ENCODE results near the gene TPST2. TPM values are rescaled to one million over a fixed set of nuclear protein-coding genes. Genes with fewer than 3 reads are reported as not detected.
A peak's percentile ranks its signal among the peaks of the same experiment; 100 is the strongest.

Gene TPST2
- total RNA-seq (2012; rRNA removed) (41.7 and 42.5 TPM in 2 replicates), polyA plus RNA-seq (2012; rRNA removed) (63.6 and 81.1 TPM in 2 replicates), Bru-seq, nascent RNA (percentile 60 among the genes with signal in this experiment), BruChase-seq, experiment 1, labeled RNA remaining after a 6-hour chase (percentile 67 among the genes with signal in this experiment), BruChase-seq, experiment 2, labeled RNA remaining after a 2-hour chase (percentile 59 among the genes with signal in this experiment)
- polyA plus RNA-seq (2012; cell fraction: cytosol; rRNA removed): 84.8 and 101 TPM in 2 replicates
- 50.0 and 85.2 TPM in 2 replicates for polyA plus RNA-seq (2012; cell fraction: nucleus; rRNA removed; ENCODE audit: low replicate concordance)
- long read RNA-seq, full-length matches to known transcripts: 11 of 15 reads
- long read RNA-seq, partial matches to known transcripts: 1 of 15 reads
- long read RNA-seq, other reads (novel, unspliced or antisense): 3 of 15 reads

DNA sequence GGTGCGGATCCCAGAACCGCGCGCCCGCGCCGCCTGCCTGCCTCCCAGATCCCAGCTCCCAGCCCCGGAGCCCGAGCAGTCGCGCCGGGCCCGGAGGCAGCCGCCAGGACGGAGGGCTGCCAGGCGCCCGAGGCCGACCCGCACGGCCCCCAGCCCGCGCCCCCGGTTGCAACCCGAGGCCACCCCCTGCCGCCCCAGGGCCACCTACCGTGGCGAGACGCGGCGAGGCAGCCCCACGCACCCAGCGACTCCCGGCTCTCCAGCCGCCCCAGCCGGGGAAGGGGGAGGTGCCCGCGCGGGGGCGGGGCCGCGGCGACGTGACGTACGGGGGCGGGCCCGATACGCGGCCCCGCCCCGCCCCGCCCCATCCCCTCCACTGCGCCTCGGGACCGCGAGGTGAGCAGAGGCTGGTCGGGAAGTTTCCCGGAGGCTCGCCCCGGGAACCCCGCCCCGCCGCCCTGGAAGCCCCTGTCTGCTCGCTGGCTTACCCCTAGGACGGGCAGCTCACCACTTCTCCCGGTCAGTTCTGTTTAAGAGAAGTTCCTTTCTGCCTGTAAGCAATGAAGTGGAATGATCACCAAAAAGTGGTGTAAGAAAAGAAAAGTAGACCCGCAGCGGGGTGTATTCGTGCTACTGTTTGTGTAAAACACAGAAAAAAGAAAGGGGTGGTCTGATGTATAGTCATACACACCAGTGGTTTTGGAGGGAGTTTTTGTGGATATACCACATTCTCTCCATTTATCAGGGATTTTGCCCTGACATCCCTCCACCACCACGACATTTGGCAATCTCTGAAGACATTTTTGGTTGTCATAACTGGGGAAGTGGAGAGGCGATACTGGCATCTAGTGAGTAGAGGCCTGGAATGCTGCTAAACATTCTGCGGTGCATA, at the start of gene TPST2:
Gene TPST2, minus strand, starts transcription at position 288 of the 892 bp plus-strand sequence. CDS start 48,502 bp downstream, outside the sequence.
- H3K4me3 ChIP-seq (ENCODE audit: insufficient read depth, low read depth, low read length): peak within 1 kb of the TSS; percentile 95
- no peaks in the 10 kb centered on the region for H3K9me3 ChIP-seq (ENCODE audit: control insufficient read depth, insufficient read depth, low read length)
- peak within 1 kb of the TSS; percentile 76; the same call in 1 of the 2 replicates for H3K56ac ChIP-seq (ENCODE audit: extremely low read depth, insufficient read depth, low read length)
- TF ChIP-seq, protein P1, sequence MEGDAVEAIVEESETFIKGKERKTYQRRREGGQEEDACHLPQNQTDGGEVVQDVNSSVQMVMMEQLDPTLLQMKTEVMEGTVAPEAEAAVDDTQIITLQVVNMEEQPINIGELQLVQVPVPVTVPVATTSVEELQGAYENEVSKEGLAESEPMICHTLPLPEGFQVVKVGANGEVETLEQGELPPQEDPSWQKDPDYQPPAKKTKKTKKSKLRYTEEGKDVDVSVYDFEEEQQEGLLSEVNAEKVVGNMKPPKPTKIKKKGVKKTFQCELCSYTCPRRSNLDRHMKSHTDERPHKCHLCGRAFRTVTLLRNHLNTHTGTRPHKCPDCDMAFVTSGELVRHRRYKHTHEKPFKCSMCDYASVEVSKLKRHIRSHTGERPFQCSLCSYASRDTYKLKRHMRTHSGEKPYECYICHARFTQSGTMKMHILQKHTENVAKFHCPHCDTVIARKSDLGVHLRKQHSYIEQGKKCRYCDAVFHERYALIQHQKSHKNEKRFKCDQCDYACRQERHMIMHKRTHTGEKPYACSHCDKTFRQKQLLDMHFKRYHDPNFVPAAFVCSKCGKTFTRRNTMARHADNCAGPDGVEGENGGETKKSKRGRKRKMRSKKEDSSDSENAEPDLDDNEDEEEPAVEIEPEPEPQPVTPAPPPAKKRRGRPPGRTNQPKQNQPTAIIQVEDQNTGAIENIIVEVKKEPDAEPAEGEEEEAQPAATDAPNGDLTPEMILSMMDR (conservative IDR thresholded peaks at IDR 0.05; ENCODE audit: low read depth, low read length): no peak
- TF ChIP-seq CHD1 (IDR thresholded peaks at IDR 0.05; ENCODE audit: low read depth, low read length) (no peak), CEBPB (IDR thresholded peaks at IDR 0.05; ENCODE audit: low read depth, low read length) (no peak), MAZ (IDR thresholded peaks at IDR 0.05; ENCODE audit: borderline replicate concordance, low read depth, low read length) (peak; percentile 63; the same call in 1 of the 2 replicates), RAD21 (IDR thresholded peaks at IDR 0.05; ENCODE audit: low read length) (no peak), MXI1 (IDR thresholded peaks at IDR 0.05; ENCODE audit: borderline replicate concordance, low read depth, low read length) (0 out of 2 replicates have a peak, but pooled peaks have one; percentile 22), RFX5 (IDR thresholded peaks at IDR 0.05; ENCODE audit: low read depth, low read length) (no peak), POLR2A (IDR thresholded peaks at IDR 0.05; ENCODE audit: low read depth, low read length) (peak; percentile 72)
- H4K91ac ChIP-seq (ENCODE audit: insufficient read depth, low read depth, low read length): peak within 1 kb of the TSS; percentile 61
- H3K9me1 ChIP-seq (ENCODE audit: insufficient read depth, low read length): peaks cover 7% of the 10 kb centered on the region
- no TSS peak for BruUV-seq (replicated peaks)
- H3K4me2 ChIP-seq (ENCODE audit: low read depth, low read length): peak within 1 kb of the TSS; percentile 94
- ChIA-PET CTCF (no interaction called here), POLR2A (ENCODE audit: unreplicated experiment) (no interaction called here)
- H2AFZ ChIP-seq (replicated peaks; ENCODE audit: low read length, poor library complexity): peak within 1 kb of the TSS; percentile 91
- peak within 1 kb of the TSS; percentile 88 for H3K23ac ChIP-seq (ENCODE audit: low read depth, low read length)
- peak within 1 kb of the TSS; percentile 81; the same call in 2 of the 3 replicates for H2BK15ac ChIP-seq (ENCODE audit: low read depth, low read length)
- peak within 1 kb of the TSS; percentile 20; the same call in 1 of the 2 replicates for H2BK20ac ChIP-seq (ENCODE audit: low read depth, low read length)
- H2BK5ac ChIP-seq (ENCODE audit: low read depth, low read length, poor library complexity, severe bottlenecking): peak within 1 kb of the TSS; percentile 59
- peaks cover 10% of the 10 kb centered on the region for H3K4me1 ChIP-seq (ENCODE audit: control insufficient read depth, insufficient read depth, low read length)
- 0% methylated on average over 13 of the region's 72 CpGs; no CpG with 5 or more reads in 1 of the 2 experiments for WGBS, 2 experiments (ENCODE audit: extremely low coverage in 2 of 2, insufficient read length in 1 of 2)
- dilution Hi-C loops (cut with HindIII; ENCODE audit: low sequenced_read_pairs, unreplicated experiment) (no loop called here), intact Hi-C loops (cut with micrococcal nuclease) (loop anchor here (5.0 kb wide), 2 partner anchors 78 to 88 kb away; partner anchors contain the start of gene TFIP11), in situ Hi-C loops (cut with MboI; ENCODE audit: low sequenced_read_pairs) (loop anchor here (10.0 kb wide), 1 partner anchor 55 kb away; no protein-coding TSS in a partner anchor)
- H2BK120ac ChIP-seq (ENCODE audit: low read depth, low read length): peak within 1 kb of the TSS; percentile 49
- H3K27ac ChIP-seq (ENCODE audit: insufficient read depth, low read length): peak within 1 kb of the TSS; percentile 73
- peak within 1 kb of the TSS; percentile 84 to 98 for H4K8ac ChIP-seq (ENCODE audit: low read depth in 2 of 2, low read length in 2 of 2)
- peaks cover 19 to 40% of the 10 kb centered on the region in 2 experiments for H3K79me1 ChIP-seq (ENCODE audit: low read depth in 1 of 2, low read length in 2 of 2)
- peaks cover 9% of the 10 kb centered on the region for H3K27me3 ChIP-seq (ENCODE audit: control insufficient read depth, insufficient read depth, low read length)
- H3K36me3 ChIP-seq (ENCODE audit: control insufficient read depth, insufficient read depth, low read length): no peaks in the 10 kb centered on the region
- H3K18ac ChIP-seq (ENCODE audit: low read depth, low read length): peak within 1 kb of the TSS; percentile 57
- DNase-seq (peak; percentile 65), ATAC-seq (ENCODE audit: low read depth) (peak; percentile 97)
- peak within 1 kb of the TSS; percentile 97 for H2AK9ac ChIP-seq (replicated peaks; ENCODE audit: low read depth, low read length, poor library complexity)
- H4K20me1 ChIP-seq (ENCODE audit: insufficient read depth, low read length): peaks cover 19% of the 10 kb centered on the region; the same call in 1 of the 2 replicates
- H3K14ac ChIP-seq (replicated peaks; ENCODE audit: low read depth, low read length): peak within 1 kb of the TSS; percentile 86
- peak within 1 kb of the TSS; percentile 84 for H3K4ac ChIP-seq (ENCODE audit: low read depth, low read length)
- H3K9ac ChIP-seq (ENCODE audit: low read depth, low read length): peak within 1 kb of the TSS; percentile 88
- peak within 1 kb of the TSS; percentile 71; the same call in 1 of the 2 replicates for H2AK5ac ChIP-seq (ENCODE audit: low read depth, low read length)
- peak within 1 kb of the TSS; percentile 79; the same call in 1 of the 2 replicates for H4K5ac ChIP-seq (ENCODE audit: low read depth, low read length)
